CD4-positive, alpha-beta T cell treated with Interleukin-10 for 1 hour (primary cell): ENCODE results near the gene TFEC.

Experiments
- DNase-seq: peaks from one replicate; pipeline ENCODE4 v3.0.0-alpha.2; 2020

The TFEC gene

DNA sequence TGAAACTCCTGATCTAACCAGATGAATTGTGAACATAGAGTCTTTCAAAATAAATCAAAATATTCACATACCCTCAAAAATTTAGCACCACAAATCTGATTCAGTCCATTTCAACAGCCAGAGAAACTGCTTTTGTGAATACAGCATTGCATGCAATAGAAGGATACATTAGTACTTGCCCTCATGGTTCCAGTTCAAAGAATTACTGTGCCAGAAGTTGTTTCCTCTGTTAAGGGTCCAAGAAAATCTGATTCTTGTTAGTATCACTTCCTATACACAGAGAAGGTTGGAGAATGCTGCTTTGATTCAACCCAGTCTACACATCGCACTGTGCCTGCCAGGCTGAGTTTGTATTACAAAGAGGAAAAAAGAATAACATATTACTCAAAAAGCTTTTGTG lies 115.6 kb downstream of the TFEC start:
- no peak for DNase-seq

DNA sequence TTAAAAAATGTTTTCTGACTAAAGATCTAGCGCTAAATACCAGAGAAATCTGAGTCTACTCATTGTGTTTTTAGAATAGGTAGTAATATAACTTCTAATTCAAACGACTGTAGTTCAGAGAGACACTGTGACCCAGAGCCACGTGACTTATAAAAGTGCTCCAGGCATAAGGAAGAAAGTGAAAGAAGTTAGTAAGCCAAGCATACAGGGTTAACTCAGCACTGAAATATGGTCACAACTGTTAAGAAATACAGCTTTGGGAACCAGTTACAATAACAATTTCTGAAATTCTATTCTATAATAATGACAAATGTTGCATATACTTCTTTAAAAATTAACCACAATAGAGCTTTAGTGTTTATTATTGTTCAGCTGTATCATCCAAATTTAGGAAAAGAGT lies 119.1 kb downstream of the TFEC start:
- DNase-seq, result no peak

DNA sequence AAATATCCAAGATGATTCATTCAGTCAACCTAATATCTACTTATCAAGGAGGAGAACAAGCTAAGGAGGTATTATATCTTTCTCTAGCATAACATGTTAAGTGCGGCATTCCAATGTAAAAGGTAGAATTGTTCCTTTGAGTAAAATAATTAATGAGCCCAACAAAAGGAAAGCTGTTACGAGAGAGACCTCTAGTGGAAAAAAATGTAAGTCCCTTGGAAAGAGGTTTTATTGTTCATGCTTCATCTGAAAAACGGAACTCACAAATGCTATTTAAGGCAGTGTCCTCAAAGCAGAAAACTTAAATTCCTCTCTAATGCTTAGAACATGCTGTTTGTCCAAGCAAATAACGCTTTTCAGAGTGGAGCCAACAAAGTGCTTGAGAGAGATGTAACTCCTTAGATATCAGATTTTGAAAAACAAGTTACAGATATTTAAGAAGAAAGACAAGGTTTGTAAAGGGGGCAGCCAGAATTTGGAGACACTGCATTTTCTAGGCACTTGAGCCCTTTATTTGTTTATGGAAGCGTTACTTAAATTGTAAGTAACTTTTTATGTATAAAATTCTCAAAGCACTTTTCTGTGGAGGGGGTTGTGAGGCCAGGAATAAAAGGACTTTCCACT lies 119.9 kb downstream of the TFEC start:
- DNase-seq, result peak; percentile 17

DNA sequence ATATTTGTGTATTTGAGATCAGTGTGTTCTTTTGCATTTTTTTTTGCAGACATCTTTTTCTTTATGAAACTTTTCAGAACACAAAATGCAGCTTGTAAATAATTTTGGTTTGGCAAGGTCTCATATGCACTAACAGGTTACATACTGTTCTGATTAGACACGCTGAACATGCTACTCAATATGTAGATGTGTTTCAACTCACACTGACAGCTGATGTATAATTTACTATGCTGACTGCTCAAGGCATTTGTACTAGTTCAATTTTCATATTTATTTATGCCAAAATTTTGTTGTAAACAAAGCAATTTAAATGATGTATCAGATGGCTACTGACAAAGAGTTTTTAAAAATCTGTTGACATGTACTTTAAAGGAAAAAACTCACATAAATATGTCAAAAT lies 123.8 kb downstream of the TFEC start:
- DNase-seq, result no peak

DNA sequence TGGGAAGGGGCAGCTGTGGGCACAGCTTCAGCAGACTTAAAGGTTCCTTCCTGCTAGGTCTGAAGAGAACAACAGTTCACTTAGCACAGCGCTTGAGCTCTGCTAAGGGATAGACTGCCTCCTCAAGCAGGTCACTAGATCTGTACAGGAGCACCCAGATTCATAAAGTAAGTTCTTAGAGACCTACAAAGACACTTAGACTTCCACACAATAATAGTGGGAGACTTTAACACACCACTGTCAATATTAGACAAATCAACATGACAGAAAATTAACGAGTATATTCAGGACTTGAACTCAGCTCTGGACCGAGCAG lies 140.9 kb downstream of the TFEC start:
- DNase-seq, result no peak

DNA sequence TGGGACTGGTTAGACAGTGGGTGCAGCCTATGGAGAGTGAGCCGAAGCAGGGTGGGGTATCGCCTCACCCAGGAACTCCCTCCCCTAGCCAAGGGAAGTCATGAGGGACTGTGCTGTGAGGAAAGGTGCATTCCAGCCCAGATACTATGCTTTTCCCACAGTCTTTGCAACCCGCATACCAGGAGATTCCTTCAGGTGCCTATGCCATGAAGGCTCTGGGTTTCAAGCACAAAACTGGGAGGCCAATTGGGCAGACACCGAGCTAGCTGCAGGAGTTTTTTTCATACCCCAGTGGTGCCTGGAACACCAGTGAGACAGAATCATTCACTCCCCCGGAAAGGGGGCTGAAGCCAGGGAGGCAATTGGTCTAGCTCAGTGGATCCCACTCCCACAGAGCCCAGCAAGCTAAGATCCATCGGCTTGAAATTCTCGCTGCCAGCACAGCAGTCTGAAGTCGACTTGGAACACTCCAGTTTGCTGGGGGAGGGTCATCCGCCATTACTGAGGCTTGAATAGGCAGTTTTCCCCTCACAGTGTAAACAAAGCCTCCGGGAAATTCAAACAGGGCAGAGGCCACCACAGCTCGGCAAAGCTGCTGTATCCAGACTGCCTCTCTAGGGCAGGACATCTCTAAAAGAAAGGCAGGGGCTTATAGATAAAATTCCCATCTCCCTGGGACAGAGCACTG lies 141.4 kb downstream of the TFEC start:
- DNase-seq, result no peak

DNA sequence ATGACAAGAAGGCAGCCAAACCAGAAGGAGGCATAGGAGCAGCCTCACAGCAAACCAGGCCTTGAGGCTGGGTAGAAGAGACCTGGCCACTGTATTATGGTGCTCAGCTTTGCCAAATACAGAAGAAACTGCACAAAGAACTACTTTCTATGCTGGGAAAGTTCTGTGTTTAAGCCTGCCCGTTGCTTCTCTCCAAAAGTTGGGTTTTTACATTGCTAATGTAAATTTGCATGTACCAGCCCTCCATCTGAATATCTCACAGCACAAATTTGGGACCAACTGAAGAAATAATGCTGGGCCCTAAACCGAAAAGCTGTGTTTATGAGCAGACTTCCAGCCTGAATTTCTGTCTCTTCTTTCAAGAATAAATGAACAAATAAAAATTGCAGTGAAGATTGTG lies 145.0 kb downstream of the TFEC start:
- DNase-seq, result no peak
